GM12865 (cell line): ENCODE results near the gene KIAA0930.

ENCODE experiments used
- DNase-seq: peaks from one replicate; pipeline ENCODE4 v3.0.0; 2010; ENCODE audit warnings: low read depth
- H3K4me3 ChIP-seq: 2 replicates; pipeline ENCODE4 v1.5.1; 2011; ENCODE audit warnings: mild to moderate bottlenecking, low read depth, low read length, control low read depth
- CTCF ChIP-seq: IDR thresholded peaks from 2 replicates; pipeline ENCODE4 v1.5.1; 2011; ENCODE audit warnings: low read length, control low read depth, low read depth, inconsistent platforms; ENCODE audit not compliant: insufficient read depth; ENCODE audit errors: missing control alignments

KIAA0930 gene

DNA sequence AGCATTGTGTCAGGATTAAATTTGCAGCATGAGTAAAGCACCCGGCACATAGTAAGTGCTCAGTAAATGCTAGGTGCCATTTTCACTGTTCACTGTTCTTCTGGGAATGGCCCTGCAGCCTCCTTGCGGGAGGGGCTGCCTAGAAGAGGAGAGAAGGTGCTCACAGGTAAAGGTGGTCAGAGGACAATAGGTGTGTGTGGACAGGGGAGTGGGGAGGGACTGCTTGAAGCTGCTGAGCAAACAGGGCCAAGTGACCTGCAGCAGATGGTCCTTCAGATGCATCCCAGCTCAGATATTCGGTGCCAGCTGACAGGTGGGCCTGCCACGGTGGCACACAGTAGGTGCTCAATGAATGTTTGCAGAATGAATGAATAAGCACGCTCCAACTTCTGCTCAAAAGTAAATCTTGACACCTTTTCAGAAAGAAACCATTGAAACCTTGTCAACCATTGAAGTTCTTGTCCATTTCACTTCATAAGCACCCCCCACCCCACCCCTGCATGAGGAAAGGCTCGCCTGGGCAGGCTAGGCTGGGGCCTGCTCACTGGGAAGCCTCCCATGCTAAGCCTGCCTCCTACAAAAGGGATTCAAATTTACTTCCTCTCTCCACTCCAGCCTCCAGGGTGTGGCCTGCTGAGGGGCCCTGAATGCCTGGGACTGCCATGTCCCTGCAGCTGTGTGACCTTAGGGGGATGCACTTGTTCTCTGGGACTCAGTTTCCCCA is 1.6 kb downstream of the KIAA0930 start:
- peak overlapping the region; percentile 89 for H3K4me3 ChIP-seq
- DNase-seq, result no peak
- TF ChIP-seq CTCF, result no peak

- no peak for TF ChIP-seq CTCF
- DNase-seq, result no peak
- no peak overlapping the region for H3K4me3 ChIP-seq
These were observed 2.4 kb downstream of the KIAA0930 start for GRCh38 chr22:45238076-45238956.

- DNase-seq, result no peak
- TF ChIP-seq CTCF, result no peak
- H3K4me3 ChIP-seq, result no peak overlapping the region
These were observed 3.4 kb downstream of the KIAA0930 start for GRCh38 chr22:45237065-45237990.

GRCh38 chr22:45235851-45236342 is 4.8 kb downstream of the KIAA0930 start:
- no peak for TF ChIP-seq CTCF
- peak; percentile 52 for DNase-seq
- H3K4me3 ChIP-seq, result peak overlapping the region; percentile 66

DNA sequence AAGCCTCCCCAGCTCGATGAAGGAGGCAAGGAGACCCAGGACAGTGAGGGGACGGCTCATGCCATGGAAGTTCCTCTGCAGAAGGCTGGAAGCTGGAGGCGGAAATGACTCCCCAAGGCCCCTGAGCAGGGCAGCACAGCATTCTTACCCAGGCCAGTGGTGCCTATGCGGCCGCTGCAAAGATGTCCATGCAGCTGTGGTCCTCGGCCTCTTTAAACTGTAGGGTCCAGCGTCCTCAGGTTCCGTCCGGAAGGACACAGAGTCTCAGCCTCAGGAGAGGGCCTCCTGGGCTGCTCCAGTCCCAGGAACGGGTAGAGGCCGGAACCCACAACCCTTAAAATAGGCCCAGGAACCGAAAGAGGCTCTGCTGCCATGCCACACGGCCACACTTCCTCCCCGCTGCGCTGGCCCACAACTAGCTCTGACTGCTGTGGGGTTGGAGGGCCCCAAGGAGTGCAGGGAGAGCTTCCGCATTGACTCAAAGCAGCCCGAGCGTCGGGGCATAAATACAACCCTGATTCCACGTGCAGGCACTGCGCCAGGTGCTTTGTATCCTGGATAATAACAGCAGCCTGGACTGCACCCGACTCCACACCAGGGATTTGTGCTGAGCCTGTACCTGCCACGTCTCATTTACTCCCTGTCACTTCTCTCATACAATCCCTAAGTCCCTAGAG is 5.5 kb downstream of the KIAA0930 start:
- peak; percentile 95 for DNase-seq
- TF ChIP-seq CTCF, result no peak
- peak overlapping the region; percentile 66 for H3K4me3 ChIP-seq

GRCh38 chr22:45233827-45234226 is 6.9 kb downstream of the KIAA0930 start:
- no peak for TF ChIP-seq CTCF
- H3K4me3 ChIP-seq, result no peak overlapping the region
- DNase-seq, result no peak
